ENCODE results near the gene AUTS2. TPM values are rescaled to one million over a fixed set of nuclear protein-coding genes. Genes with fewer than 3 reads are reported as not detected.

Gene AUTS2
- polyA plus RNA-seq, 3 donors: 0.08 to 0.35 TPM; not detected in 1

DNA sequence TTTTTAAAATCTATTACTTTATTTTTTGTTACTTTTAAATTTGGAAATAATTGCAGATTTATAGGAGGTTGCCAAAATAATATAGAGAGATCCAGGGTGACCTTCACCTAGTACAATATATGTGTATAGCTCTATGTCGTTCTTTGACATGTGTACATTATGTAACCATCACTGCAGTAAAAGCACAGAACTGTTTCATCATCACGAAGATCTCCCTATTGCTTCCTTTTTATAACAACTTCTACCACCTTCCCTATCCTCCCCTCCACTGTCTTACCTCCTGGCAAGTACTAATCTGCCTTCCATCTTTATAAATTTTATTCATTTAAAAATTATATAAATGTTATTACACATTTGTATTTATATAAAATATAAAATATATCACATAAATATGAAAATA, 251.0 kb downstream of the AUTS2 start:
- H3K36me3 Mint-ChIP-seq: no peaks in the 10 kb centered on the region
- no peak overlapping the region for H3K27ac Mint-ChIP-seq
- Histone ChIP-seq H3K4me2 (replicated peaks; ENCODE audit: extremely low read depth, low read length, poor library complexity, severe bottlenecking) (no peak overlapping the region), H3K79me2 (ENCODE audit: insufficient read depth, low read length) (no peaks in the 10 kb centered on the region), H3K9me3 (replicated peaks in 1 of 2; ENCODE audit: control insufficient read depth in 1 of 2, insufficient read depth in 1 of 2, low read length in 2 of 2) (no peaks in the 10 kb centered on the region), H3K4me3 (replicated peaks in 1 of 3; ENCODE audit: low read depth in 2 of 3, low read length in 3 of 3) (no peak overlapping the region), H3K9ac (ENCODE audit: insufficient read depth, low read length, poor library complexity, severe bottlenecking) (no peak overlapping the region), H3K36me3 (replicated peaks in 1 of 2; ENCODE audit: control insufficient read depth in 1 of 2, insufficient read depth in 2 of 2, low read length in 2 of 2) (no peaks in the 10 kb centered on the region), H2AFZ (ENCODE audit: insufficient read depth, low read depth, low read length, poor library complexity, severe bottlenecking) (no peak overlapping the region), H4K20me1 (ENCODE audit: insufficient read depth, low read length) (no peaks in the 10 kb centered on the region), H3K27me3 (ENCODE audit: control insufficient read depth in 2 of 2, insufficient read depth in 2 of 2, low read length in 2 of 2) (no peaks in the 10 kb centered on the region), H3K27ac (ENCODE audit: low read depth in 1 of 2, low read length in 2 of 2) (no peak overlapping the region), H3K4me1 (ENCODE audit: control insufficient read depth in 1 of 2, insufficient read depth in 2 of 2, low read length in 2 of 2) (no peaks in the 10 kb centered on the region)
- WGBS (ENCODE audit: insufficient coverage): no CpG with 5 or more reads among the region's 2 CpGs
- intact Hi-C loops (cut with micrococcal nuclease): no loop called here
- no peak overlapping the region for H3K4me3 Mint-ChIP-seq
- TF ChIP-seq, protein P1, sequence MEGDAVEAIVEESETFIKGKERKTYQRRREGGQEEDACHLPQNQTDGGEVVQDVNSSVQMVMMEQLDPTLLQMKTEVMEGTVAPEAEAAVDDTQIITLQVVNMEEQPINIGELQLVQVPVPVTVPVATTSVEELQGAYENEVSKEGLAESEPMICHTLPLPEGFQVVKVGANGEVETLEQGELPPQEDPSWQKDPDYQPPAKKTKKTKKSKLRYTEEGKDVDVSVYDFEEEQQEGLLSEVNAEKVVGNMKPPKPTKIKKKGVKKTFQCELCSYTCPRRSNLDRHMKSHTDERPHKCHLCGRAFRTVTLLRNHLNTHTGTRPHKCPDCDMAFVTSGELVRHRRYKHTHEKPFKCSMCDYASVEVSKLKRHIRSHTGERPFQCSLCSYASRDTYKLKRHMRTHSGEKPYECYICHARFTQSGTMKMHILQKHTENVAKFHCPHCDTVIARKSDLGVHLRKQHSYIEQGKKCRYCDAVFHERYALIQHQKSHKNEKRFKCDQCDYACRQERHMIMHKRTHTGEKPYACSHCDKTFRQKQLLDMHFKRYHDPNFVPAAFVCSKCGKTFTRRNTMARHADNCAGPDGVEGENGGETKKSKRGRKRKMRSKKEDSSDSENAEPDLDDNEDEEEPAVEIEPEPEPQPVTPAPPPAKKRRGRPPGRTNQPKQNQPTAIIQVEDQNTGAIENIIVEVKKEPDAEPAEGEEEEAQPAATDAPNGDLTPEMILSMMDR (IDR thresholded peaks at IDR 0.05): no peak
- H3K27me3 Mint-ChIP-seq (ENCODE audit: low read depth in 3 of 3): no peaks in the 10 kb centered on the region
- H3K9me3 Mint-ChIP-seq: no peaks in the 10 kb centered on the region
- no peak for DNase-seq
- H3K4me1 Mint-ChIP-seq: peaks cover 15% of the 10 kb centered on the region

DNA sequence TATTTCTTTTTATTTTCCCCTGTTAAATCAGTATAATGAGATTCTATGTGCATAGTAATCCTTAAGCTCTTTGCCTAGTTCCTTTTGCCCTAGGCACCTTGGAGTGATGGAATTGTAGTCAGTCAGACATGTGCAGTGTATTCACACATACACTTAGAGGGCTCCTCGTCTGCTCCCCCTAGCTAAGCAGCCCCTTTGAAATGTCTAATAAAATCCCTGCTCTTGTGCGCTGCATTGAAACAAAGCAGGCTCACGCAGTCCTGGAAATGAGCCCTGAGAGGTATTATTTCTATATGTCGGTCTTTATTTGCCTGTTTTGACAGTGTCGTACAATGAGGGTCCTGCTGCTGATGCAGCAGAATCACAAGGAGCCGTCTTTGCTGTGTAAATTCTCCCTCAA, 258.7 kb downstream of the AUTS2 start:
- H3K27ac ChIP-seq (ENCODE audit: low read depth in 1 of 2, low read length in 2 of 2): no peak overlapping the region
- H2AFZ ChIP-seq (ENCODE audit: insufficient read depth, low read depth, low read length, poor library complexity, severe bottlenecking): no peak overlapping the region
- no peaks in the 10 kb centered on the region for H3K36me3 Mint-ChIP-seq
- no peaks in the 10 kb centered on the region for H3K27me3 Mint-ChIP-seq (ENCODE audit: low read depth in 3 of 3)
- H3K36me3 ChIP-seq (replicated peaks in 1 of 2; ENCODE audit: control insufficient read depth in 1 of 2, insufficient read depth in 2 of 2, low read length in 2 of 2): no peaks in the 10 kb centered on the region
- H3K4me1 ChIP-seq (ENCODE audit: control insufficient read depth in 1 of 2, insufficient read depth in 2 of 2, low read length in 2 of 2): no peaks in the 10 kb centered on the region
- no peaks in the 10 kb centered on the region for H3K27me3 ChIP-seq (ENCODE audit: control insufficient read depth in 2 of 2, insufficient read depth in 2 of 2, low read length in 2 of 2)
- no peak overlapping the region for H3K4me3 Mint-ChIP-seq
- 90% methylated on average over 4 of the region's 6 CpGs for WGBS (ENCODE audit: insufficient coverage)
- H4K20me1 ChIP-seq (ENCODE audit: insufficient read depth, low read length): no peaks in the 10 kb centered on the region
- H3K4me2 ChIP-seq (replicated peaks; ENCODE audit: extremely low read depth, low read length, poor library complexity, severe bottlenecking): no peak overlapping the region
- no peak overlapping the region for H3K27ac Mint-ChIP-seq
- no peak overlapping the region for H3K4me3 ChIP-seq (replicated peaks in 1 of 3; ENCODE audit: low read depth in 2 of 3, low read length in 3 of 3)
- TF ChIP-seq, protein P1 (IDR thresholded peaks at IDR 0.05): no peak
- intact Hi-C loops (cut with micrococcal nuclease): no loop called here
- peaks cover 3% of the 10 kb centered on the region for H3K4me1 Mint-ChIP-seq
- DNase-seq: no peak
- H3K79me2 ChIP-seq (ENCODE audit: insufficient read depth, low read length): no peaks in the 10 kb centered on the region
- H3K9ac ChIP-seq (ENCODE audit: insufficient read depth, low read length, poor library complexity, severe bottlenecking): no peak overlapping the region
- H3K9me3 ChIP-seq (replicated peaks in 1 of 2; ENCODE audit: control insufficient read depth in 1 of 2, insufficient read depth in 1 of 2, low read length in 2 of 2): no peaks in the 10 kb centered on the region
- no peaks in the 10 kb centered on the region for H3K9me3 Mint-ChIP-seq

Measured in CD14-positive monocyte (primary cell).